Fibroblast of villous mesenchyme (primary cell): ENCODE data around the gene ASTN1. TPM values are rescaled to one million over a fixed set of nuclear protein-coding genes. Genes with fewer than 3 reads are reported as not detected.

ENCODE experiments used
- DNase-seq: peaks from one replicate; pipeline ENCODE4 v3.0.0-alpha.2; 2010; ENCODE audit warnings: low read depth
- H3K4me3 ChIP-seq: 2 replicates; pipeline ENCODE4 v1.5.1; 2011; ENCODE audit warnings: low read depth, mild to moderate bottlenecking, low read length
- total RNA-seq: library from RNA; depleted of rRNA; stranded (reverse); fragments of >200 nt; gene quantifications from 2 replicates; pipeline ENCODE4 v1.2.3, GENCODE V29; 2012
- TF ChIP-seq, protein P1 (sequence below): IDR thresholded peaks from 2 replicates; pipeline ENCODE4 v1.5.1; 2012; ENCODE audit warnings: low read depth, mild to moderate bottlenecking, low read length; ENCODE audit not compliant: insufficient read depth

ASTN1 gene
- total RNA-seq, 1 donor: not detected

- H3K4me3 ChIP-seq: no peak overlapping the region
- TF ChIP-seq, protein P1, sequence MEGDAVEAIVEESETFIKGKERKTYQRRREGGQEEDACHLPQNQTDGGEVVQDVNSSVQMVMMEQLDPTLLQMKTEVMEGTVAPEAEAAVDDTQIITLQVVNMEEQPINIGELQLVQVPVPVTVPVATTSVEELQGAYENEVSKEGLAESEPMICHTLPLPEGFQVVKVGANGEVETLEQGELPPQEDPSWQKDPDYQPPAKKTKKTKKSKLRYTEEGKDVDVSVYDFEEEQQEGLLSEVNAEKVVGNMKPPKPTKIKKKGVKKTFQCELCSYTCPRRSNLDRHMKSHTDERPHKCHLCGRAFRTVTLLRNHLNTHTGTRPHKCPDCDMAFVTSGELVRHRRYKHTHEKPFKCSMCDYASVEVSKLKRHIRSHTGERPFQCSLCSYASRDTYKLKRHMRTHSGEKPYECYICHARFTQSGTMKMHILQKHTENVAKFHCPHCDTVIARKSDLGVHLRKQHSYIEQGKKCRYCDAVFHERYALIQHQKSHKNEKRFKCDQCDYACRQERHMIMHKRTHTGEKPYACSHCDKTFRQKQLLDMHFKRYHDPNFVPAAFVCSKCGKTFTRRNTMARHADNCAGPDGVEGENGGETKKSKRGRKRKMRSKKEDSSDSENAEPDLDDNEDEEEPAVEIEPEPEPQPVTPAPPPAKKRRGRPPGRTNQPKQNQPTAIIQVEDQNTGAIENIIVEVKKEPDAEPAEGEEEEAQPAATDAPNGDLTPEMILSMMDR: no peak
- DNase-seq: no peak
Observed at GRCh38 chr1:176934370-176934769, 230.1 kb downstream of the ASTN1 start.

- H3K4me3 ChIP-seq: no peak overlapping the region
- TF ChIP-seq, protein P1: no peak
- DNase-seq: no peak
Observed at GRCh38 chr1:176932114-176933104, 232.1 kb downstream of the ASTN1 start.

DNA sequence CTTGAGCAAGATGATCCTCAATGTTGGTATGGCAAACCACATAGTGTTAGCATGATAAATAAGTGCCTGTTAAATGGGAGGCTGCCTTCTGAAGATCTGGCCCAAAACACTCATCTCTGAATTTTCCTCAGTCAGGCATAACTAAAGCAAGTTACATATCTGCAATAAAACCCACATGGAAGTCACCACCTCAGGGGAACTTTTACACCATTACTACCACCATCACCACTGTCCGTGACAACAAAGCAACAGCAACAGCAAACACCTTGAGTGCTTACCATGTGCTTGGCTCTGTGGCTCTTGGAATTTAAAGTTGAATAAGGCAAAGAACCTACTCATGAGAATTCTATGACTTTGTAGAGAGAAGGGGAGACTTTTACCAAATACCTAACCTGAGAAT lies 233.0 kb downstream of the ASTN1 start:
- TF ChIP-seq, protein P1: no peak
- DNase-seq: no peak
- H3K4me3 ChIP-seq: no peak overlapping the region

GRCh38 chr1:176926330-176927086 lies 238.0 kb downstream of the ASTN1 start:
- no peak overlapping the region for H3K4me3 ChIP-seq
- no peak for DNase-seq
- TF ChIP-seq, protein P1: no peak

DNA sequence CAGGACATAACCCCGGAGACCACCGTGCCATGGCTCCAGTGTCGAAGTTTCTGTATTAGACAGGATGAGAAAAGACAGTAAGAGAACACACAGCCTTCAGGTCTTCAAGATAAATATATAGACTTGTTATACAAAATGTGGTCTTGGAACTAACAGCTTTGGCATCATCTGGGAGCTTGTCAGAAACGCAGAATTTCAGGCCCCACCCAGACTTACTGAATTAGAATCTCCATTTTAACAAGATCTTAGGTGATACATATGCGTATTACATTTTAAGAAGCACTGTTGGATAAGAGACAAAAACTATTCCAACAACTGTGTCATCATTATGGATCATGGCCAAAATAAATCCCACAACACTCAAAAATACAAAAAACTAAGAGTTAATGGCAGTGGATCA lies 239.3 kb downstream of the ASTN1 start:
- no peak overlapping the region for H3K4me3 ChIP-seq
- TF ChIP-seq, protein P1: no peak
- no peak for DNase-seq

DNA sequence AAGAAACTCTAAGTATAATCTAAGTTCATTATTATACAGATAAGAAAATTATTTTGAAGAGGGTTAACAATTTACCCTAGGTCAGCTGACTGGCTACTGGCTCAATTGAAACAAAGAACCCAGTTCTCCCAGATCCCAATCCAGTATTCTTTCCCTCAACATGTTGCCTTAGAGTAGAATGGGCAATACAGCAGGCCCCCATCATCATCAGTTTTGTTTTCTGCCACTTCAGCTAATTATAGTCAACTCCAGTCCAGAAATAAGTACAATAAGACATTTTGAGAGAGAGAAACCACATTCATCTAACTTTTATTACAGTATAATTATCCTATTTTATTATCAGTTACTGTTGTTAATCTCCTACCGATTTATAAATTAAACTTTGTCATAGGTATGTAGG lies 241.2 kb downstream of the ASTN1 start:
- H3K4me3 ChIP-seq: no peak overlapping the region
- no peak for DNase-seq
- TF ChIP-seq, protein P1: no peak
